ENCODE measurements around the gene SLC5A1. TPM values are rescaled to one million over a fixed set of nuclear protein-coding genes. Genes with fewer than 3 reads are reported as not detected.

The SLC5A1 gene
- polyA plus RNA-seq, 1 experiment = not detected

DNA sequence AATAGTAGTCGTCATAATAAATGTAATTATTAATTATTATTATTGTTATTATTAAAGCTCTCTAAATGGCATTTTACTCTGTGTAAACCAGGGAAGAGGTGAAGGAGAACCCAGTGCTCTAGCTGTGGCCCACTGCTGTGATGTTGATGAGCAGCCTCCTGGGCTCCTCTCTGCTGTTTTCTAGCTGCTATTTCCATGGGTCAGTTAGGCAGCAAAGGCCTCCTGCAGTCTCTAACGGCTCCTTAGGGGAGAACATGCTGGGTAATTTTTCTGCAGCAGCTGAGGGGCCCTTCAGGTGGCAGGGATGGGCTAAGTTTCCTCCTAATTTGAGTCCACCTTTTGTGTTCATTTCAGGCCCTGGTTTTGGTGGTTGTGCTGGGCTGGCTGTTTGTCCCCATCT lies 24.6 kb downstream of the SLC5A1 start:
- TF ChIP-seq, protein P1, sequence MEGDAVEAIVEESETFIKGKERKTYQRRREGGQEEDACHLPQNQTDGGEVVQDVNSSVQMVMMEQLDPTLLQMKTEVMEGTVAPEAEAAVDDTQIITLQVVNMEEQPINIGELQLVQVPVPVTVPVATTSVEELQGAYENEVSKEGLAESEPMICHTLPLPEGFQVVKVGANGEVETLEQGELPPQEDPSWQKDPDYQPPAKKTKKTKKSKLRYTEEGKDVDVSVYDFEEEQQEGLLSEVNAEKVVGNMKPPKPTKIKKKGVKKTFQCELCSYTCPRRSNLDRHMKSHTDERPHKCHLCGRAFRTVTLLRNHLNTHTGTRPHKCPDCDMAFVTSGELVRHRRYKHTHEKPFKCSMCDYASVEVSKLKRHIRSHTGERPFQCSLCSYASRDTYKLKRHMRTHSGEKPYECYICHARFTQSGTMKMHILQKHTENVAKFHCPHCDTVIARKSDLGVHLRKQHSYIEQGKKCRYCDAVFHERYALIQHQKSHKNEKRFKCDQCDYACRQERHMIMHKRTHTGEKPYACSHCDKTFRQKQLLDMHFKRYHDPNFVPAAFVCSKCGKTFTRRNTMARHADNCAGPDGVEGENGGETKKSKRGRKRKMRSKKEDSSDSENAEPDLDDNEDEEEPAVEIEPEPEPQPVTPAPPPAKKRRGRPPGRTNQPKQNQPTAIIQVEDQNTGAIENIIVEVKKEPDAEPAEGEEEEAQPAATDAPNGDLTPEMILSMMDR (IDR thresholded peaks at IDR 0.05; ENCODE audit: low read depth, low read length) = no peak
- ChIA-PET CTCF (no interaction called here), POLR2A (no interaction called here)
- DNase-seq (ENCODE audit: low read depth, low spot score) = no peak
- Histone ChIP-seq H3K27ac (ENCODE audit: low read depth, low read length) (no peak overlapping the region), H3K4me3 (ENCODE audit: low read depth, low read length) (no peak overlapping the region), H3K27me3 (ENCODE audit: control insufficient read depth, insufficient read depth, low read length) (peaks cover 5% of the 10 kb centered on the region), H3K9me3 (ENCODE audit: control insufficient read depth, insufficient read depth, low read length) (no peaks in the 10 kb centered on the region)

DNA sequence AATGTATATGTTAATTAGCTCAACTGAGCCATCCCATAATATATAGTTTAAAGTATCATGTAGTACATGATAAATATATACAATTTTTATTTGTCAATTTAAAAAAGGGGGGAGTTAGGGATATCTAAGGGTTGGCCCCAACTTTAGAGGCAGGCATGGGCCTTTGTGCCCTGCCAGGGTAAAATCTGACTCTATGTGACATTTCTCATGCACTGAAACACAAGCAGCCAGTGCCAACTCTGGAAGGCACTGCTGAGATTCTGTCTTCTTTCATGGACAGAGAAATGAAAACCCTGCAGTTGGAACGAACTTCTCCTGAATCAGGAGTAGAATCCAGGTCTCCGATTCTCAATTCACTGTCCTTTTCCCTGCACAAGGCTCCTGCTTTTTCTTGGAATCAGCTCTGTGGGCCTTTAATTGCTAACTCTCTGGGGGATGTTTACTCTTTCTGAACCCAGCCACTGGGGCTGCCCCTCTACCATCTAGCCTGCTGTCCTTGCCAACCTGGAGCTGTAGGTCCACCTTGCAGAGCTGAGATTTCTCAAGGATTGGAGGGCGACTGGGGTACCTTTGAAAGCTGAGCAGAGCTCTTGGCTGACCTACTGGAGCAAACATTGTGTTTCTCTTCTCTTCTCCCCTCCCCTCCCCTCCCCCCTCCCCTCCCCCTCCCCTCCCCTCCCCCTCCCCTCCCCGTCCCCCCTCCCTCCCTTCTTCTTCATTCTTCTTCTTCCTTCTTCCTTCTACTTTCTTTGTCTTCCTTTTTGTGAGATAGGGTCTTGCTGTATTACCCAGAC lies 26.7 kb downstream of the SLC5A1 start:
- POLR2A ChIA-PET = interaction anchor here (0.6 kb wide), 1 partner anchor 548 kb away, joined by 3 read pairs; no protein-coding TSS in a partner anchor
- CTCF ChIA-PET = no interaction called here
- Histone ChIP-seq H3K9me3 (ENCODE audit: control insufficient read depth, insufficient read depth, low read length) (no peaks in the 10 kb centered on the region), H3K27ac (ENCODE audit: low read depth, low read length) (no peak overlapping the region), H3K27me3 (ENCODE audit: control insufficient read depth, insufficient read depth, low read length) (peaks cover 10% of the 10 kb centered on the region), H3K4me3 (ENCODE audit: low read depth, low read length) (no peak overlapping the region)
- DNase-seq (ENCODE audit: low read depth, low spot score) = no peak
- TF ChIP-seq, protein P1 (IDR thresholded peaks at IDR 0.05; ENCODE audit: low read depth, low read length) = no peak

DNA sequence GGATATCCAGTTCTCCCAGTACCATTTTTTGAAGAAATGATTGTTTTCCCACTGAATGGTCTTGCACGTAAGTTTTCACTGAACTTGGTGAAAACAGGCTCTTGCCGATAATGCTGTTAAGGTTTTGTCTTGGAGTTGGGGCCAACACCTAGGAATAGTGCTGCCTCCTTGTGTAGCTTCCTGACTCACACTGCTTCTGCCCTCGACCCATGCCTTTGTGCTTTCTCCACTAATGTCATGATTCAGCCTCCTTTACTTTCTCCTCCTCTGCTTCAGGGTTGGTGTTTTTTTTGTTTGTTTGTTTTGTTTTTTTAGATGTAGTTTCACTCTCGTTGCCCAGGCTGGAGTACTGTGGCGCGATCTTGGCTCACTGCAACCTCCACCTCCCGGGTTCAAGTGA lies 30.2 kb downstream of the SLC5A1 start:
- ChIA-PET POLR2A (no interaction called here), CTCF (no interaction called here)
- TF ChIP-seq, protein P1 (IDR thresholded peaks at IDR 0.05; ENCODE audit: low read depth, low read length) = no peak
- Histone ChIP-seq H3K27me3 (ENCODE audit: control insufficient read depth, insufficient read depth, low read length) (peaks cover 14% of the 10 kb centered on the region), H3K9me3 (ENCODE audit: control insufficient read depth, insufficient read depth, low read length) (no peaks in the 10 kb centered on the region), H3K4me3 (ENCODE audit: low read depth, low read length) (no peak overlapping the region), H3K27ac (ENCODE audit: low read depth, low read length) (no peak overlapping the region)
- no peak for DNase-seq (ENCODE audit: low read depth, low spot score)

DNA sequence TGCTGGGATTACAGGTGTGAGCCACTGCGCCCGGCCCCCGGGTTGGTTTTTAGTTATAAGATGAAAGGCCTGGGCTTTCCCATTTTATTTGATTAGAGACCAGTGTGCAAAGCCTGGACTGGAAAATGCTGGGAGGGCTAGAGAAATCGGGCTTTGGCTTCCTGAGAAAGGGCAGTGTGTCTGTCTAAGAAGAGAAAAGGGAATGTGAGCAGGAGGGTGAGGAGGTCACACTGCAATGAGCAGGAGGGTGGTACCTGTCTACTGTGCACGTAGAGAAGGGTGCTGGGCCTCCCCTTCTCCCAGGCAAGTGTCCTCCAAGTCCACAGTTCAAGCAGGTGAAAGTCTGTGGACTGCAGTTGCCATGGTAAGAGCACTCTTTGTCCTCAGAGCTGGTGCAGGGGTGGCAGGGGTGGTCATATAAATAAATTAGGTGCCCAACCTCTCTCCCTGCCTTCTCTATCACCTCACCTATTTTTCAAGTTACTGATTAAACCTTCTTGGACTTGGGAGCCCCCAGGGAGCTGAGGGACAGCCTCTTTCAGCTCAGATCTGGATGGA lies 30.8 kb downstream of the SLC5A1 start:
- Histone ChIP-seq H3K27ac (ENCODE audit: low read depth, low read length) (no peak overlapping the region), H3K4me3 (ENCODE audit: low read depth, low read length) (no peak overlapping the region), H3K27me3 (ENCODE audit: control insufficient read depth, insufficient read depth, low read length) (peaks cover 14% of the 10 kb centered on the region), H3K9me3 (ENCODE audit: control insufficient read depth, insufficient read depth, low read length) (no peaks in the 10 kb centered on the region)
- TF ChIP-seq, protein P1 (IDR thresholded peaks at IDR 0.05; ENCODE audit: low read depth, low read length) = no peak
- no peak for DNase-seq (ENCODE audit: low read depth, low spot score)
- ChIA-PET CTCF (no interaction called here), POLR2A (no interaction called here)

DNA sequence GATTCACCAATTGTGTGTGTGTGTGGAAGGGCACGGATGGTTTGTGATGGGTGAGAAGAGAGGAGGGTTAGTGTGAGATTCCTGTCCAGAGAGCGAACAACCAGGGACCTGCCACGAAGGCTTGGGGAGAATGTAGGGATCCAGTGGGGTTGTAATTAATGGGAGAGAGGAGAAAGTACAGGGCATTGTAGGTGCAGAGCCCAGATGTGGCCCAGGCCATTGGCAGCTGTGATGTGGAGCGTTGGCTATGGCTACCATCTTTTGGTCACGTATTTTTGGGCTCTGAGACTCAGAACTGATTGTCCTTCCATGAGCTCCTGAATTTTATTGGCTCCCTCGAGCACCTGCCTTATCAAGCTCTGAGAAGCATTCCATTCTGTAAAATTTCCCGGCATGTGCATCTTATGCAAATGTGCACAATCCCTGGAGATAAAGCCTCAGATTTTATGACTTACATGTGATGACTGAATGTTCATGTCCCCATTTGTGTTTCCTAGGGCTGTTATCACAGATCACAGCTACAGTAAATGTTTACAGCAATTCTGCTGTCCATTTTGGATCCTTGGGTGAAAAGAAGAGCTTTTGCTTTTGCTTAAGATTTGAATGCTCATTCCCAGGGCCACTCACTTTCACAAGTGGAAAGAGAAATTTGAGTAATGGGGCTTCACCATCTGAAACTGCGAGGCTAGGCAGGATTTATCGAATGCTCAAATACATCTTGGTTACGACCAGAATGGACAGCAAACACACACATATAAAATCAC lies 33.1 kb downstream of the SLC5A1 start:
- POLR2A ChIA-PET = interaction anchor here (0.7 kb wide), 1 partner anchor 66 kb away, joined by 3 read pairs; no protein-coding TSS in a partner anchor
- Histone ChIP-seq H3K27me3 (ENCODE audit: control insufficient read depth, insufficient read depth, low read length) (peaks cover 14% of the 10 kb centered on the region), H3K4me3 (ENCODE audit: low read depth, low read length) (no peak overlapping the region), H3K27ac (ENCODE audit: low read depth, low read length) (no peak overlapping the region), H3K9me3 (ENCODE audit: control insufficient read depth, insufficient read depth, low read length) (no peaks in the 10 kb centered on the region)
- CTCF ChIA-PET = no interaction called here
- no peak for DNase-seq (ENCODE audit: low read depth, low spot score)
- TF ChIP-seq, protein P1 (IDR thresholded peaks at IDR 0.05; ENCODE audit: low read depth, low read length) = no peak

Data from AG04450 (cell line).